MCF 10A (cell line): ENCODE results near the gene DNAJC15. TPM values are rescaled to one million over a fixed set of nuclear protein-coding genes. Genes with fewer than 3 reads are reported as not detected.

Source experiments
- BruUV-seq: library from RNA; stranded (reverse); fragments of 400-500 nt; replicated peaks from 2 replicates; lab custom pipeline; 2021; lab: Mats Ljungman, UMichigan
- CTCF ChIA-PET: fragments of 300-600 bp; sonication (Branson Sonifier 250); formaldehyde crosslinking; extraction: SDS; loops from one replicate; lab custom pipeline; 2021; ENCODE audit warnings: antibody characterized with exemption, inconsistent platforms; lab: Yijun Ruan, JAX
- POLR2A ChIA-PET: fragments of 300-600, 350-650 bp; sonication (Branson Sonifier 250); formaldehyde crosslinking; extraction: SDS; loops from one replicate; lab custom pipeline; 2020; ENCODE audit warnings: antibody characterized with exemption, inconsistent platforms; lab: Yijun Ruan, JAX
- DNase-seq: peaks from one replicate; pipeline ENCODE4 v3.0.0-alpha.2; 2018; ENCODE audit not compliant: unreplicated experiment
- H3K27ac Mint-ChIP-seq: one replicate; pipeline ENCODE4 v1.8.0; 2022; ENCODE audit warnings: mild to moderate bottlenecking, low read depth, mixed read lengths; ENCODE audit not compliant: unreplicated experiment
- H3K27me3 Mint-ChIP-seq: one replicate; pipeline ENCODE4 v1.8.0; 2022; ENCODE audit warnings: mixed read lengths; ENCODE audit not compliant: insufficient read depth, unreplicated experiment
- H3K36me3 Mint-ChIP-seq: one replicate; pipeline ENCODE4 v1.8.0; 2022; ENCODE audit warnings: mild to moderate bottlenecking, moderate library complexity, mixed read lengths; ENCODE audit not compliant: insufficient read depth, unreplicated experiment
- H3K4me1 Mint-ChIP-seq: one replicate; pipeline ENCODE4 v1.8.0; 2022; ENCODE audit warnings: mixed read lengths; ENCODE audit not compliant: insufficient read depth, unreplicated experiment
- H3K4me3 Mint-ChIP-seq: one replicate; pipeline ENCODE4 v1.8.0; 2022; ENCODE audit warnings: mild to moderate bottlenecking, moderate library complexity, mixed read lengths; ENCODE audit not compliant: unreplicated experiment
- H3K9me3 Mint-ChIP-seq: one replicate; pipeline ENCODE4 v1.8.0; 2022; ENCODE audit warnings: mixed read lengths; ENCODE audit not compliant: unreplicated experiment
- CTCF ChIP-seq: fragments of 200-600 bp; IDR thresholded peaks from one replicate; pipeline ENCODE4 v1.8.0; 2022; ENCODE audit warnings: antibody characterized with exemption, mild to moderate bottlenecking; ENCODE audit not compliant: unreplicated experiment
- intact Hi-C: fragments of 100-400 bp; cut with micrococcal nuclease; formaldehyde crosslinking; loops from 2 replicates; pipeline ENCODE4 v1.14.1; 2022
- total RNA-seq: library from RNA; stranded (reverse); gene quantifications from 2 replicates; pipeline ENCODE4 v1.2.3, GENCODE V29; 2022

DNAJC15 gene
- total RNA-seq, 1 experiment from 2014 or later: 34.0 TPM

- no peak for DNase-seq
- Mint-ChIP-seq H3K36me3 (no peaks in the 10 kb centered on the region), H3K4me1 (peaks cover 7% of the 10 kb centered on the region), H3K4me3 (no peak overlapping the region), H3K27ac (no peak overlapping the region), H3K9me3 (no peaks in the 10 kb centered on the region), H3K27me3 (no peaks in the 10 kb centered on the region)
- ChIA-PET CTCF (interaction anchor here (0.6 kb wide), 1 partner anchor 71 kb away, joined by 3 read pairs; no protein-coding TSS in a partner anchor), POLR2A (interaction anchor here (0.6 to 0.7 kb wide), 2 partner anchors 26 to 103 kb away, joined by 4 read pairs; no protein-coding TSS in a partner anchor)
- no peak for TF ChIP-seq CTCF
- intact Hi-C loops: no loop called here
- no TSS peak for BruUV-seq
Observed at GRCh38 chr13:43146400-43146799, 123.0 kb downstream of the DNAJC15 start.

- Mint-ChIP-seq H3K27ac (no peak overlapping the region), H3K4me3 (no peak overlapping the region), H3K4me1 (peaks cover 35% of the 10 kb centered on the region), H3K27me3 (no peaks in the 10 kb centered on the region), H3K36me3 (no peaks in the 10 kb centered on the region), H3K9me3 (no peaks in the 10 kb centered on the region)
- no TSS peak for BruUV-seq
- POLR2A ChIA-PET: no interaction called here
- intact Hi-C loops: loop anchor here (10.0 kb wide), 1 partner anchor 154 kb away; no protein-coding TSS in a partner anchor
- DNase-seq: no peak
- CTCF ChIA-PET: interaction anchor here (0.6 kb wide), 1 partner anchor 134 kb away, joined by 3 read pairs; no protein-coding TSS in a partner anchor
- no peak for TF ChIP-seq CTCF
Observed at GRCh38 chr13:43150369-43151207, 127.2 kb downstream of the DNAJC15 start.

- no TSS peak for BruUV-seq
- no peaks in the 10 kb centered on the region for H3K9me3 Mint-ChIP-seq
- H3K4me3 Mint-ChIP-seq: peak overlapping the region; percentile 33
- intact Hi-C loops: loop anchor here (1.0 to 10.0 kb wide), 2 partner anchors 80 to 151 kb away; no protein-coding TSS in a partner anchor
- H3K27ac Mint-ChIP-seq: peak overlapping the region; percentile 93
- no peak for TF ChIP-seq CTCF
- peaks cover 36% of the 10 kb centered on the region for H3K4me1 Mint-ChIP-seq
- DNase-seq: peak; percentile 93
- no peaks in the 10 kb centered on the region for H3K27me3 Mint-ChIP-seq
- CTCF ChIA-PET: interaction anchor here (0.6 to 1.2 kb wide), 3 partner anchors 21 to 782 kb away, joined by 3 read pairs; no protein-coding TSS in a partner anchor
- POLR2A ChIA-PET: interaction anchor here (0.7 to 1.7 kb wide), 7 partner anchors 11 to 652 kb away, joined by 3 to 7 read pairs (median 4); no protein-coding TSS in a partner anchor
- H3K36me3 Mint-ChIP-seq: no peaks in the 10 kb centered on the region
Observed at GRCh38 chr13:43153436-43154090, 130.2 kb downstream of the DNAJC15 start.
